ACC112 (cell line): Measurements from ENCODE around the gene IGSF21.

Experiments used
- H2AFZ ChIP-seq: fragments of 200-600 bp; sonication (generic); one replicate; pipeline ENCODE4 v1.6.0; 2017; ENCODE audit warnings: antibody characterized with exemption, low read length; ENCODE audit not compliant: unreplicated experiment
- H3K27ac ChIP-seq: fragments of 200-600 bp; sonication (generic); 2 replicates; pipeline ENCODE4 v1.5.1; 2014; ENCODE audit warnings: low read depth, mild to moderate bottlenecking, antibody characterized with exemption, low read length, moderate library complexity
- H3K27me3 ChIP-seq: fragments of 200-600 bp; sonication (generic); 2 replicates; pipeline ENCODE4 v1.6.1; 2014; ENCODE audit warnings: mild to moderate bottlenecking, antibody characterized with exemption, low read length, moderate library complexity, mixed read lengths; ENCODE audit not compliant: insufficient read depth
- H3K36me3 ChIP-seq: fragments of 200-600 bp; sonication (generic); 2 replicates; pipeline ENCODE4 v1.6.1; 2016; ENCODE audit warnings: mild to moderate bottlenecking, antibody characterized with exemption, low read length, moderate library complexity, mixed read lengths; ENCODE audit not compliant: insufficient read depth
- H3K4me1 ChIP-seq: fragments of 200-600 bp; sonication (generic); one replicate; pipeline ENCODE4 v1.6.1; 2016; ENCODE audit warnings: low read length, mixed read lengths; ENCODE audit not compliant: insufficient read depth, unreplicated experiment, control insufficient read depth
- H3K4me3 ChIP-seq: fragments of 200-600 bp; sonication (generic); 2 replicates; pipeline ENCODE4 v1.5.1; 2014; ENCODE audit warnings: mild to moderate bottlenecking, low read depth, low read length
- H3K79me2 ChIP-seq: fragments of 200-600 bp; sonication (generic); one replicate; pipeline ENCODE4 v1.6.0; 2016; ENCODE audit warnings: low read length; ENCODE audit not compliant: control insufficient read depth, unreplicated experiment, insufficient read depth

IGSF21 gene

GRCh38 chr1:18134324-18135046 lies 26.9 kb downstream of the IGSF21 start:
- no peaks in the 10 kb centered on the region for H3K4me1 ChIP-seq
- no peak overlapping the region for H3K27ac ChIP-seq
- H2AFZ ChIP-seq: no peak overlapping the region
- no peaks in the 10 kb centered on the region for H3K36me3 ChIP-seq
- H3K79me2 ChIP-seq: no peaks in the 10 kb centered on the region
- no peak overlapping the region for H3K4me3 ChIP-seq
- no peaks in the 10 kb centered on the region; the same call in 1 of the 2 replicates for H3K27me3 ChIP-seq

GRCh38 chr1:18137759-18138345 lies 30.3 kb downstream of the IGSF21 start:
- Histone ChIP-seq H3K79me2 (no peaks in the 10 kb centered on the region), H3K27ac (no peak overlapping the region), H3K36me3 (no peaks in the 10 kb centered on the region), H3K4me1 (no peaks in the 10 kb centered on the region), H3K4me3 (no peak overlapping the region), H3K27me3 (no peaks in the 10 kb centered on the region; the same call in 1 of the 2 replicates), H2AFZ (no peak overlapping the region)

- Histone ChIP-seq H3K27ac (no peak overlapping the region), H2AFZ (no peak overlapping the region), H3K27me3 (no peaks in the 10 kb centered on the region), H3K4me1 (no peaks in the 10 kb centered on the region), H3K79me2 (no peaks in the 10 kb centered on the region), H3K36me3 (no peaks in the 10 kb centered on the region), H3K4me3 (no peak overlapping the region)
These were observed 31.8 kb downstream of the IGSF21 start for GRCh38 chr1:18139198-18139981.

GRCh38 chr1:18140411-18140810 lies 32.8 kb downstream of the IGSF21 start:
- Histone ChIP-seq H3K27ac (no peak overlapping the region), H3K27me3 (no peaks in the 10 kb centered on the region), H2AFZ (no peak overlapping the region), H3K4me1 (no peaks in the 10 kb centered on the region), H3K4me3 (no peak overlapping the region), H3K79me2 (no peaks in the 10 kb centered on the region), H3K36me3 (no peaks in the 10 kb centered on the region)

GRCh38 chr1:18141661-18142060 lies 34.1 kb downstream of the IGSF21 start:
- no peak overlapping the region for H2AFZ ChIP-seq
- H3K79me2 ChIP-seq: no peaks in the 10 kb centered on the region
- H3K36me3 ChIP-seq: no peaks in the 10 kb centered on the region
- no peaks in the 10 kb centered on the region for H3K27me3 ChIP-seq
- H3K4me3 ChIP-seq: no peak overlapping the region
- no peaks in the 10 kb centered on the region for H3K4me1 ChIP-seq
- H3K27ac ChIP-seq: no peak overlapping the region

- Histone ChIP-seq H2AFZ (no peak overlapping the region), H3K4me3 (no peak overlapping the region), H3K4me1 (no peaks in the 10 kb centered on the region), H3K36me3 (no peaks in the 10 kb centered on the region), H3K79me2 (no peaks in the 10 kb centered on the region), H3K27ac (no peak overlapping the region), H3K27me3 (no peaks in the 10 kb centered on the region)
These were observed 34.9 kb downstream of the IGSF21 start for GRCh38 chr1:18142471-18142870.

- Histone ChIP-seq H3K27ac (no peak overlapping the region), H3K4me3 (no peak overlapping the region), H3K36me3 (no peaks in the 10 kb centered on the region), H3K4me1 (no peaks in the 10 kb centered on the region), H3K79me2 (no peaks in the 10 kb centered on the region), H2AFZ (no peak overlapping the region), H3K27me3 (no peaks in the 10 kb centered on the region)
These were observed 35.4 kb downstream of the IGSF21 start for GRCh38 chr1:18142969-18143368.

GRCh38 chr1:18144062-18144461 lies 36.5 kb downstream of the IGSF21 start:
- Histone ChIP-seq H3K27me3 (no peaks in the 10 kb centered on the region), H3K36me3 (no peaks in the 10 kb centered on the region), H3K4me1 (no peaks in the 10 kb centered on the region)

GRCh38 chr1:18144916-18145647 lies 37.5 kb downstream of the IGSF21 start:
- Histone ChIP-seq H3K4me3 (no peak overlapping the region), H3K36me3 (no peaks in the 10 kb centered on the region), H3K27ac (no peak overlapping the region), H3K27me3 (no peaks in the 10 kb centered on the region), H3K4me1 (no peaks in the 10 kb centered on the region), H3K79me2 (no peaks in the 10 kb centered on the region), H2AFZ (no peak overlapping the region)

More at GRCh38 chr1:18144062-18144461, 36.5 kb downstream of the IGSF21 start:
- Histone ChIP-seq H3K4me3 (no peak overlapping the region), H2AFZ (no peak overlapping the region), H3K79me2 (no peaks in the 10 kb centered on the region), H3K27ac (no peak overlapping the region)

GRCh38 chr1:18145851-18146618 lies 38.4 kb downstream of the IGSF21 start:
- no peaks in the 10 kb centered on the region for H3K79me2 ChIP-seq
- H3K36me3 ChIP-seq: no peaks in the 10 kb centered on the region
- H3K27me3 ChIP-seq: no peaks in the 10 kb centered on the region
- H3K27ac ChIP-seq: no peak overlapping the region
- no peak overlapping the region for H2AFZ ChIP-seq
- H3K4me1 ChIP-seq: no peaks in the 10 kb centered on the region
- H3K4me3 ChIP-seq: no peak overlapping the region
